Endothelial cell of umbilical vein (primary cell): ENCODE measurements around the gene IRF2BP2. TPM values are rescaled to one million over a fixed set of nuclear protein-coding genes. Genes with fewer than 3 reads are reported as not detected.

Experiments
- BruUV-seq: library from RNA; stranded (reverse); fragments of 400-500 nt; replicated peaks from 2 replicates; lab custom pipeline; 2021; lab: Mats Ljungman, UMichigan
- CTCF ChIA-PET: fragments of 300-600, 350-600 bp; sonication (Branson Sonifier 250); formaldehyde crosslinking; loops from one replicate; lab custom pipeline; 2021; ENCODE audit warnings: antibody characterized with exemption, inconsistent platforms; lab: Charles Lee
- POLR2A ChIA-PET: fragments of 300-600, 350-600 bp; sonication (Branson Sonifier 250); formaldehyde crosslinking; loops from one replicate; lab custom pipeline; 2021; ENCODE audit warnings: antibody characterized with exemption, inconsistent platforms; lab: Charles Lee
- DNase-seq: peaks from one replicate; pipeline ENCODE4 v3.0.0-alpha.2; 2011; ENCODE audit warnings: low read depth, low spot score
- FAIRE-seq: peaks from 2 replicates; lab custom pipeline; 2011; peaks lifted over from hg19 to GRCh38; lab: Jason Lieb, UNC
- H2AFZ ChIP-seq: 2 replicates; pipeline ENCODE4 v1.6.0; 2012; ENCODE audit warnings: low read depth, low read length, control low read depth, inconsistent platforms
- H3K27ac ChIP-seq: 2 replicates; pipeline ENCODE4 v1.5.1; 2011; ENCODE audit warnings: low read depth, mild to moderate bottlenecking, control low read depth, low read length, moderate library complexity; ENCODE audit not compliant: insufficient read depth
- H3K27me3 ChIP-seq, 2 experiments: 2 replicates each; pipeline versions ENCODE4 v1.6.0 to v1.6.1; 2011; ENCODE audit warnings: low read length in 2 of 2, mixed read lengths in 1 of 2; ENCODE audit not compliant: control insufficient read depth in 2 of 2, insufficient read depth in 2 of 2
- H3K36me3 ChIP-seq, 2 experiments: 2 replicates in 1 of 2; 3 replicates in 1 of 2; pipeline ENCODE4 v1.5.1; 2011; ENCODE audit warnings: low read length in 2 of 2, mild to moderate bottlenecking in 1 of 2, moderate library complexity in 1 of 2; ENCODE audit not compliant: control insufficient read depth in 2 of 2, insufficient read depth in 2 of 2; ENCODE audit errors: extremely low read depth in 1 of 2
- H3K4me1 ChIP-seq: 3 replicates; pipeline ENCODE4 v1.5.1; 2011; ENCODE audit warnings: mild to moderate bottlenecking, low read length; ENCODE audit not compliant: control insufficient read depth, insufficient read depth; ENCODE audit errors: extremely low read depth
- H3K4me2 ChIP-seq: 2 replicates; pipeline ENCODE4 v1.6.1; 2011; ENCODE audit warnings: low read length, control low read depth, mixed read lengths; ENCODE audit not compliant: insufficient read depth
- H3K4me3 ChIP-seq, 3 experiments: fragments of 200-600 bp in 1 of 3; sonication (generic), shearing (Covaris generic) in 1 of 3; replicated peaks in 1 of 3; 2 replicates each; pipeline ENCODE4 v1.5.1; 2011 to 2016; ENCODE audit warnings: control low read depth in 3 of 3, low read length in 3 of 3, mild to moderate bottlenecking in 2 of 3, inconsistent platforms in 1 of 3, low read depth in 1 of 3, moderate library complexity in 1 of 3; ENCODE audit not compliant: insufficient read depth in 1 of 3
- H3K79me2 ChIP-seq: 2 replicates; pipeline ENCODE4 v1.6.0; 2012; ENCODE audit warnings: low read length, inconsistent platforms; ENCODE audit not compliant: control insufficient read depth, insufficient read depth
- H3K9ac ChIP-seq: replicated peaks from 2 replicates; pipeline ENCODE3; 2011; ENCODE audit warnings: low read length, control low read depth; ENCODE audit not compliant: insufficient read depth; ENCODE audit errors: extremely low read depth
- H3K9me1 ChIP-seq: replicated peaks from 3 replicates; pipeline ENCODE4 v1.6.0; 2011; ENCODE audit warnings: mild to moderate bottlenecking, low read length; ENCODE audit not compliant: control insufficient read depth, insufficient read depth; ENCODE audit errors: extremely low read depth
- H3K9me3 ChIP-seq: replicated peaks from 2 replicates; pipeline ENCODE4 v1.5.1; 2012; ENCODE audit warnings: low read length, inconsistent platforms; ENCODE audit not compliant: control insufficient read depth, insufficient read depth
- H4K20me1 ChIP-seq: replicated peaks from 2 replicates; pipeline ENCODE3; 2011; ENCODE audit warnings: mild to moderate bottlenecking, low read length; ENCODE audit not compliant: control insufficient read depth, insufficient read depth; ENCODE audit errors: extremely low read depth
- FOS ChIP-seq: IDR thresholded peaks from 2 replicates; pipeline ENCODE4 v1.6.1; 2011; ENCODE audit warnings: mild to moderate bottlenecking, low read length, moderate library complexity, borderline replicate concordance; ENCODE audit not compliant: insufficient read depth
- GATA2 ChIP-seq: IDR thresholded peaks from 2 replicates; pipeline ENCODE4 v1.7.0; 2011; ENCODE audit warnings: low read depth, mild to moderate bottlenecking, moderate library complexity, mixed read lengths, low read length; ENCODE audit not compliant: insufficient read length, insufficient read depth
- JUN ChIP-seq: IDR thresholded peaks from 2 replicates; pipeline ENCODE4 v1.6.1; 2011; ENCODE audit warnings: borderline replicate concordance, low read depth; ENCODE audit not compliant: insufficient read length, insufficient read depth
- MYC ChIP-seq: IDR thresholded peaks from one replicate; pipeline ENCODE4 v1.6.1; 2011; ENCODE audit warnings: mild to moderate bottlenecking, low read depth, low read length
- POLR2AphosphoS5 ChIP-seq: IDR thresholded peaks from 2 replicates; pipeline ENCODE4 v1.6.1; 2012; ENCODE audit warnings: low read depth, mild to moderate bottlenecking, control low read depth, low read length, moderate library complexity; ENCODE audit not compliant: insufficient read depth
- dilution Hi-C: fragments of 300-500 bp; cut with MboI; formaldehyde crosslinking; loops from one replicate; pipeline ENCODE4 v1.15.0; 2019; ENCODE audit warnings: low sequenced_read_pairs; ENCODE audit not compliant: extremely low pct_ligation_motif_present
- intact Hi-C: fragments of 100-400 bp; cut with micrococcal nuclease; formaldehyde crosslinking; loops from one replicate; pipeline ENCODE4 v1.10.0; 2022
- polyA plus RNA-seq, 4 experiments: library from polyadenylated mRNA; depleted of rRNA in 3 of 4; stranded (reverse) in 3 of 4; unstranded in 1 of 4; fragments of >200 nt; gene quantifications; 2 replicates each; pipeline versions ENCODE4 v1.2.1 to v1.2.3, GENCODE V29; 2011 to 2012; ENCODE audit warnings: missing spikeins in 1 of 4
- total RNA-seq: library from RNA; stranded (reverse); gene quantifications from 2 replicates; pipeline ENCODE4 v1.2.3, GENCODE V29; 2021
- TF ChIP-seq, protein P1 (sequence below), 2 donors: IDR thresholded peaks; 1 replicate in 1 of 2; 2 replicates in 1 of 2; pipeline ENCODE4 v1.5.1; 2011; ENCODE audit warnings: low read length in 2 of 2, mild to moderate bottlenecking in 2 of 2, moderate library complexity in 2 of 2, control low read depth in 1 of 2, inconsistent platforms in 1 of 2, low read depth in 1 of 2; ENCODE audit not compliant: insufficient read depth in 1 of 2; ENCODE audit errors: extremely low read depth in 1 of 2

IRF2BP2 gene
- total and polyA plus RNA-seq, 2 donors (not counting 3 experiments of a cell fraction or from before 2014, with no cell fraction given): 66.6 to 109 TPM

DNA sequence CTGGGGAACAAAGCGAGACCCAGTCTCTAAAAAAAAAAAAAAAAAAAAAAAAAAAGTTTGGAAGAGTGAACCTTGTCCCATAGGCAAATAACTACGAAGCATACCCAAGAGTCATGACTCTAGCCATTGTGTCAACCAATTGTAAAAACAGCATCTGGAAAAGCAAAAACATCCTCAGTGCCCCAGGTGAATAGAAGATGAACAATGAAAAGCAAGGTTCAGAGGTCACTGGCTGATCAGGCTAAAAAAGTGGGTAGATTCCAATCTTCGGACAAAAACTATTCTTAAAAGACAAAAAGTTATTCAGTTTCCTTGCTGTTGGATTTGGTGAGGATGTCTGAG lies 11.1 kb upstream of the IRF2BP2 start:
- Histone ChIP-seq H2AFZ (no peak overlapping the region), H3K4me2 (no peak overlapping the region), H3K9ac (no peak overlapping the region), H3K27me3 (no peaks in the 10 kb centered on the region), H3K9me1 (no peaks in the 10 kb centered on the region), H3K36me3 (no peaks in the 10 kb centered on the region), H3K4me1 (peaks cover 9% of the 10 kb centered on the region), H3K4me3 (no peak overlapping the region), H3K9me3 (no peaks in the 10 kb centered on the region), H3K27ac (no peak overlapping the region), H3K79me2 (no peaks in the 10 kb centered on the region), H4K20me1 (no peaks in the 10 kb centered on the region)
- FAIRE-seq: no peak
- BruUV-seq: no TSS peak
- POLR2A ChIA-PET: no interaction called here
- intact Hi-C loops: no loop called here
- DNase-seq: no peak
- CTCF ChIA-PET: no interaction called here
- dilution Hi-C loops: loop anchor here (25.0 kb wide), 1 partner anchor 366 kb away; no protein-coding TSS in a partner anchor
- TF ChIP-seq JUN (no peak), FOS (no peak), POLR2AphosphoS5 (no peak), GATA2 (no peak), MYC (no peak)
- TF ChIP-seq, protein P1, sequence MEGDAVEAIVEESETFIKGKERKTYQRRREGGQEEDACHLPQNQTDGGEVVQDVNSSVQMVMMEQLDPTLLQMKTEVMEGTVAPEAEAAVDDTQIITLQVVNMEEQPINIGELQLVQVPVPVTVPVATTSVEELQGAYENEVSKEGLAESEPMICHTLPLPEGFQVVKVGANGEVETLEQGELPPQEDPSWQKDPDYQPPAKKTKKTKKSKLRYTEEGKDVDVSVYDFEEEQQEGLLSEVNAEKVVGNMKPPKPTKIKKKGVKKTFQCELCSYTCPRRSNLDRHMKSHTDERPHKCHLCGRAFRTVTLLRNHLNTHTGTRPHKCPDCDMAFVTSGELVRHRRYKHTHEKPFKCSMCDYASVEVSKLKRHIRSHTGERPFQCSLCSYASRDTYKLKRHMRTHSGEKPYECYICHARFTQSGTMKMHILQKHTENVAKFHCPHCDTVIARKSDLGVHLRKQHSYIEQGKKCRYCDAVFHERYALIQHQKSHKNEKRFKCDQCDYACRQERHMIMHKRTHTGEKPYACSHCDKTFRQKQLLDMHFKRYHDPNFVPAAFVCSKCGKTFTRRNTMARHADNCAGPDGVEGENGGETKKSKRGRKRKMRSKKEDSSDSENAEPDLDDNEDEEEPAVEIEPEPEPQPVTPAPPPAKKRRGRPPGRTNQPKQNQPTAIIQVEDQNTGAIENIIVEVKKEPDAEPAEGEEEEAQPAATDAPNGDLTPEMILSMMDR (IDR thresholded peaks at IDR 0.05; ENCODE audit: extremely low read depth in 1 of 2, insufficient read depth in 1 of 2, low read depth in 1 of 2, low read length in 2 of 2): no peak
